Testis (tissue), 3 donors: ENCODE data around the gene ARTN. TPM values are rescaled to one million over a fixed set of nuclear protein-coding genes. Genes with fewer than 3 reads are reported as not detected.

Source experiments
- DNase-seq: peaks from one replicate; pipeline ENCODE4 v3.0.0-alpha.2; 2019
- H3K27ac ChIP-seq, 2 donors: fragments of 200-600 bp; sonication (generic); one replicate each; pipeline ENCODE4 v1.5.1; 2019
- H3K27me3 ChIP-seq: fragments of 200-600 bp; sonication (generic); one replicate; pipeline ENCODE4 v1.5.1; 2019
- H3K36me3 ChIP-seq: fragments of 200-600 bp; sonication (generic); one replicate; pipeline ENCODE4 v1.5.1; 2017; ENCODE audit warnings: low read depth; ENCODE audit errors: missing control alignments
- H3K4me1 ChIP-seq: fragments of 200-600 bp; sonication (generic); one replicate; pipeline ENCODE4 v1.5.1; 2019
- H3K4me3 ChIP-seq, 2 donors: fragments of 200-600 bp; sonication (generic); one replicate each; pipeline ENCODE4 v1.5.1; 2017 to 2019
- H3K9me3 ChIP-seq: fragments of 200-600 bp; sonication (generic); one replicate; pipeline ENCODE4 v1.5.1; 2017
- POLR2A ChIP-seq: fragments of 450-650 bp; IDR thresholded peaks from one replicate; pipeline ENCODE4 v1.6.1; 2017; ENCODE audit warnings: antibody characterized with exemption, mild to moderate bottlenecking, moderate library complexity
- WGBS, 2 donors: methylation state at CpG; one replicate each; pipeline ENCODE4 v1.1.5; 2018; 5-methylcytosine and 5-hydroxymethylcytosine counted together
- intact Hi-C: fragments of 100-400 bp; cut with DNase I; formaldehyde crosslinking; loops from one replicate; pipeline ENCODE4 v1.15.1; 2023; ENCODE audit warnings: low total_unique reads
- polyA plus RNA-seq: library from polyadenylated mRNA; stranded (reverse); fragments of 350-450 nt; fragmentation: Illumina TruSeq; extraction: RNeasy Lipid Tissue Mini Kit (QIAGEN cat#74804); gene quantifications from one replicate; pipeline ENCODE4 v1.2.3, GENCODE V29; 2014; ENCODE audit warnings: low read depth, low replicate concordance; ENCODE audit not compliant: insufficient read depth
- total RNA-seq, 2 donors: library from RNA; depleted of rRNA; stranded (reverse); fragments of >200 nt; gene quantifications; one replicate each; pipeline ENCODE4 v1.2.3, GENCODE V29; 2016
- TF ChIP-seq, protein P1 (sequence below), 3 experiments: fragments of 450-650 bp in 2 of 3; fragments of 200-600 bp in 1 of 3; sonication (generic) in 1 of 3; IDR thresholded peaks; one replicate each; pipeline ENCODE4 v1.5.1; 2016 to 2019; ENCODE audit warnings: antibody characterized with exemption in 3 of 3, mild to moderate bottlenecking in 2 of 3, moderate library complexity in 1 of 3

The ARTN gene
- total and polyA plus RNA-seq, 3 donors from 2014 or later: 1.6 to 5.4 (median 1.9) TPM

DNA sequence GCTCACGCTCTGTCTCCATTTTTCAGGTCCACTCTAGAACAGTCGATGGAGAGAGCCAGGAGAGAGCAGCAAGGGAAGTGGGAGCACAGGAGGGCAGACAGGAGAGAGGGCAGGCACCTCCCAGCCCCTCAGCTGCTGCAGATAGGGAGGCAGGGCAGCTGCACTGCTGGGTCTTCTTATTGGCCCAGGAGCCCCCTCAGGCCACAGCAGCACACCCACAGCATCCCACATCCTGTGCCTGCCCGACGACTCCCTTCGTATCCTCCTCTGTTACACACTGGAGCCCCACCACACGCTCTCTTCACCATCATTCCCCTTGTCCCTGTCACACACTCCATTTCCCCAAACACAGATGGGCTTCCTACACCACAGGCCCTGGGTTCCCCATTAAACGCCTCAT, 13.7 kb upstream of the ARTN start:
- Histone ChIP-seq H3K27me3 (no peaks in the 10 kb centered on the region), H3K9me3 (no peaks in the 10 kb centered on the region), H3K36me3 (no peaks in the 10 kb centered on the region), H3K4me3 (no peak overlapping the region), H3K4me1 (no peaks in the 10 kb centered on the region), H3K27ac (no peak overlapping the region)
- 92 to 96% methylated on average over 7 of the region's 7 CpGs for WGBS, 2 donors
- DNase-seq: no peak
- intact Hi-C loops: no loop called here
- no peak for TF ChIP-seq POLR2A

- Histone ChIP-seq H3K4me1 (no peaks in the 10 kb centered on the region), H3K27ac (no peak overlapping the region), H3K9me3 (no peaks in the 10 kb centered on the region), H3K4me3 (no peak overlapping the region), H3K27me3 (no peaks in the 10 kb centered on the region), H3K36me3 (no peaks in the 10 kb centered on the region)
- TF ChIP-seq, protein P1, sequence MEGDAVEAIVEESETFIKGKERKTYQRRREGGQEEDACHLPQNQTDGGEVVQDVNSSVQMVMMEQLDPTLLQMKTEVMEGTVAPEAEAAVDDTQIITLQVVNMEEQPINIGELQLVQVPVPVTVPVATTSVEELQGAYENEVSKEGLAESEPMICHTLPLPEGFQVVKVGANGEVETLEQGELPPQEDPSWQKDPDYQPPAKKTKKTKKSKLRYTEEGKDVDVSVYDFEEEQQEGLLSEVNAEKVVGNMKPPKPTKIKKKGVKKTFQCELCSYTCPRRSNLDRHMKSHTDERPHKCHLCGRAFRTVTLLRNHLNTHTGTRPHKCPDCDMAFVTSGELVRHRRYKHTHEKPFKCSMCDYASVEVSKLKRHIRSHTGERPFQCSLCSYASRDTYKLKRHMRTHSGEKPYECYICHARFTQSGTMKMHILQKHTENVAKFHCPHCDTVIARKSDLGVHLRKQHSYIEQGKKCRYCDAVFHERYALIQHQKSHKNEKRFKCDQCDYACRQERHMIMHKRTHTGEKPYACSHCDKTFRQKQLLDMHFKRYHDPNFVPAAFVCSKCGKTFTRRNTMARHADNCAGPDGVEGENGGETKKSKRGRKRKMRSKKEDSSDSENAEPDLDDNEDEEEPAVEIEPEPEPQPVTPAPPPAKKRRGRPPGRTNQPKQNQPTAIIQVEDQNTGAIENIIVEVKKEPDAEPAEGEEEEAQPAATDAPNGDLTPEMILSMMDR (IDR thresholded peaks at IDR 0.05): no peak
- TF ChIP-seq POLR2A: no peak
- intact Hi-C loops: no loop called here
- no peak for DNase-seq
- 88 to 90% methylated on average over 6 of the region's 6 CpGs for WGBS, 2 donors
Measured at GRCh38 chr1:43921022-43921421, 12.6 kb upstream of the ARTN start.

GRCh38 chr1:43924516-43924915, 9.1 kb upstream of the ARTN start:
- DNase-seq: no peak
- no peak overlapping the region for H3K27ac ChIP-seq
- intact Hi-C loops: no loop called here
- TF ChIP-seq, protein P1 (IDR thresholded peaks at IDR 0.05): no peak
- no peak for TF ChIP-seq POLR2A
- no peaks in the 10 kb centered on the region for H3K4me1 ChIP-seq
- no peak overlapping the region for H3K4me3 ChIP-seq
- no peaks in the 10 kb centered on the region for H3K9me3 ChIP-seq
- H3K36me3 ChIP-seq: no peaks in the 10 kb centered on the region
- WGBS, 2 donors: 70 to 96% methylated on average over 4 of the region's 4 CpGs
- no peaks in the 10 kb centered on the region for H3K27me3 ChIP-seq

- no peak for DNase-seq
- no peaks in the 10 kb centered on the region for H3K27me3 ChIP-seq
- H3K36me3 ChIP-seq: no peaks in the 10 kb centered on the region
- no peaks in the 10 kb centered on the region for H3K9me3 ChIP-seq
- no peak for TF ChIP-seq POLR2A
- TF ChIP-seq, protein P1 (IDR thresholded peaks at IDR 0.05): no peak
- intact Hi-C loops: no loop called here
- 93 to 95% methylated on average over 9 of the region's 9 CpGs for WGBS, 2 donors
- H3K27ac ChIP-seq: no peak overlapping the region
- H3K4me3 ChIP-seq: no peak overlapping the region
- H3K4me1 ChIP-seq: no peaks in the 10 kb centered on the region
Measured at GRCh38 chr1:43925846-43926245, 7.8 kb upstream of the ARTN start.

DNA sequence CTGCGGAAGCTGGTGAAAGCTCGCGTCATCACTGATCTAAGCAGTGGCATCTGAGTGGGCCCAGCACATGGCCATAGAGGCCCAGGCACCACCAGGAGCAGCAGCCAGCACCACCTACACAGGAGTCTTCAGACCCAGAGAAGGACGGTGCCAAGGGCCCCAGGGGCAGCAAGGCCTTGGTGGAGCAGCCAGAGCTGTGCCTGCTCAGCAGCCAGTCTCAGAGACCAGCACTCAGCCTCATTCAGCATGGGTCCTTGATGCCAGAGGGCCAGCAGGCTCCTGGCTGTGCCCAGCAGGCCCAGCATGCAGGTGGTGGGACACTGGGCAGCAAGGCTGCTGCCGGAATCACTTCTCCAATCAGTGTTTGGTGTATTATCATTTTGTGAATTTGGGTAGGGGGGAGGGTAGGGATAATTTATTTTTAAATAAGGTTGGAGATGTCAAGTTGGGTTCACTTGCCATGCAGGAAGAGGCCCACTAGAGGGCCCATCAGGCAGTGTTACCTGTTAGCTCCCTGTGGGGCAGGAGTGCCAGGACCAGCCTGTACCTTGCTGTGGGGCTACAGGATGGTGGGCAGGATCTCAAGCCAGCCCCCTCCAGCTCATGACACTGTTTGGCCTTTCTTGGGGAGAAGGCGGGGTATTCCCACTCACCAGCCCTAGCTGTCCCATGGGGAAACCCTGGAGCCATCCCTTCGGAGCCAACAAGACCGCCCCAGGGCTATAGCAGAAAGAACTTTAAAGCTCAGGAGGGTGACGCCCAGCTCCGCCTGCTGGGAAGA, 3.2 kb upstream of the ARTN start:
- TF ChIP-seq POLR2A: no peak
- TF ChIP-seq, protein P1 (IDR thresholded peaks at IDR 0.05): peak in 1 of 3 experiments; percentile 22

More for the DNA sequence above, 3.2 kb upstream of the ARTN start:
- H3K4me3 ChIP-seq: no peak overlapping the region
- WGBS, 2 donors: 94% methylated on average over 9 to 10 of the region's 10 CpGs
- intact Hi-C loops: loop anchor here (10.0 kb wide), 1 partner anchor 396 kb away; the partner anchor contains the start of gene PTPRF
- peaks cover 12% of the 10 kb centered on the region for H3K4me1 ChIP-seq
- no peaks in the 10 kb centered on the region for H3K36me3 ChIP-seq
- H3K27ac ChIP-seq: no peak overlapping the region
- no peaks in the 10 kb centered on the region for H3K27me3 ChIP-seq
- no peaks in the 10 kb centered on the region for H3K9me3 ChIP-seq
- DNase-seq: no peak
